HG03469 (cell line): ENCODE results near the gene SLC22A17.

Source experiments
- ATAC-seq: cut with Tn5 transposase; IDR thresholded peaks from one replicate; pipeline ENCODE4 v1.9.1; 2021; ENCODE audit warnings: mild to moderate bottlenecking, moderate library complexity, moderate number of reproducible peaks; ENCODE audit not compliant: unreplicated experiment

Gene SLC22A17

DNA sequence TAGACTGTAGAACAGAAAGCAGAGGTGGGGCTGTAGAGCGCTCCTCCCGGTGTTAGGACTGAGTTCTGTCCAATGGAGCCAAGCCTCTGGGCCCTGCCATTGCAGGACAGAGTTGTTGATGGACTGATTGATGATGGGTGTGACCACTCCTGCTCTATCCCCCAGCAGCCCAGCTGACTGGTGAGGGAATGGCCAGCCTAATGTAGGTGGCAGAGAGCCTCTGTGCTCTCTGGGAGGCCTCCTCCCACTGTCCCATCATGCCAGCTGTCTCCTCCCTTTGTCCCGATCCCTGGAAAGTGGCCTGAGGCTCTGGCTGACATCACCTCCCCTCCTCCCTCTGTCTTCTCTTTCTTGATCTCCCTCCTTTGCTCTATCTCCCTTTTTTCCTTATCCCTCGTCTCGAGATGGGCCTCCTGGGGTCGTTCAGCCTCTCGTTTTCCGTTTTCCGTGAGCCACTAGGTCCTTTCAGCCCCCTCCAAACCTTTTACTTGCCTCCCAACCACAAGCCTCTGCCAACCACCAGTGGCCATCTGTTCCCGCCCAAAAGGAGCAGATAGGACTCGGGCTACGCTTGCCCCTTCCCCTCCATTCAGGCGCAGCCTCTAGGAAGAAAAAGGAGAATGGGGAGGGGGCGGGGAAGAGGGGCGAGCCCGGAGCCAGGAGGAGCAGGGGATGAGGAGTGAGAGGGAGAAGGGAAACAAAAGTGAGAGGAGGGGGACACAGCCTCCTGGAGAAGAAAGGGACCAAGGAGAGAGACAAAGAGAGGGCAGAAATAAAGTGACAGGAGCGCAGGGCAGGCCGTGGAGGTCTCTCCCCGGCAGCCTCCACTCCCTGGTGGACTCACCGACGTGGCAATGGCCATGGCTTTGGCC is 11.7 kb upstream of the SLC22A17 start:
- no peak for ATAC-seq

DNA sequence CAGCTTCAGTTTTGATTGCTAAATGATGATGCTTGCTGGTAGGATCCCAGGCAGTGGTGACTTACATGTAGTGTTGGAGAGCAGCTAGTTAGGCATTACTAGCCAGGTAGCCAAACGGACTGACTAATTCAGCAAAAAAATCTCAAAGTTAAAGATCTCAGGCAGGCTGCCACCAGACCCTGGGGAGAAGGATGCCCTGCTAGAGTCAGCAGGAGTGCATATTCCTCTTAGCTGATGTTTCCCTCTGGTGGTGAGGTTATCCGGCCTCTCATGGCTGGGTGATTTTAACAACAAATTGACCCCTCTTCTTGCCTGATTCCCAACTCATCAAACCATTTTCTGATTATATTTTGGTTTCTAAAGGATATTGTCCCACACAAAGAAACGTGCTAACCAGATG is 9.5 kb upstream of the SLC22A17 start:
- ATAC-seq, result no peak

DNA sequence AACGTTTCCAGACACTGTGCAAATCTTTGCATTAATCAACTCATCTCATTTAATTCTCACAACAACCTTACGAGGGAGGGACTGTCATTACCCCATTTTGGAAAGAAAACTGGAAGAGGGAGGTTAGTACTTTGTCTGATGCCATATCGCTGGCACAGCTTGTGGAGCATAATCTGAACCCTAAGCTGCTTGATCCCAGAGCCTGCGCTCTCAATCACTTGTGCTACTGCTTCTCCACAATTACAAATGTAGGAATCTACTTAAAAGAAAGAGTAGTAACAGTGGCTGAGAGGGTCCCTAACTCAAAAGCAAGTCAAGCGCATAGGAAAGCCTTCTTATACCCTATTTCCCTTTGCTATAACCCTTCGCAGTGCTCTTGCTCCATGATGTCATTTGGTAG is 9.1 kb upstream of the SLC22A17 start:
- no peak for ATAC-seq

DNA sequence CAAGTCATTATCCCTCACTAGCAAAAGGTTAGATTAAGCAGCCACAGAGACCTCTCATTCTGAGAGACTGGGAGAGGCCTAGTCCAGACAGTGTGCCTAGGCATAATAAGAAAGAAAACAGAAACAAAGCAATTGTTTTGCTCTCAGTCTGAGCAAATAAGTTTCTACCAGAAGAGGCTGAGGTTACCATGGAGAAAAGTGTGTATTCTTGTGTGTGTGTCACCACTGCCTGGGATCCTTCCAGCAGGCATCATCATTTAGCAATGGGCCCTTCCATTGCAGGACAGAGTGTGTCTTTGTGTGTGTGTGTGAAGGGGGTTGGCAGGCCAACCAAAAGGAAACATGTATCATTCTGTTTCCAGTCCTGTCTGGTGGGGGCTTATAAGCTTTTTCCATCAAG is 8.6 kb upstream of the SLC22A17 start:
- no peak for ATAC-seq

- ATAC-seq, result no peak
Measured at GRCh38 chr14:23360496-23360895, 7.8 kb upstream of the SLC22A17 start.

- ATAC-seq, result no peak
Measured at GRCh38 chr14:23359722-23360447, 7.2 kb upstream of the SLC22A17 start.

- no peak for ATAC-seq
Measured at GRCh38 chr14:23359167-23359626, 6.5 kb upstream of the SLC22A17 start.

DNA sequence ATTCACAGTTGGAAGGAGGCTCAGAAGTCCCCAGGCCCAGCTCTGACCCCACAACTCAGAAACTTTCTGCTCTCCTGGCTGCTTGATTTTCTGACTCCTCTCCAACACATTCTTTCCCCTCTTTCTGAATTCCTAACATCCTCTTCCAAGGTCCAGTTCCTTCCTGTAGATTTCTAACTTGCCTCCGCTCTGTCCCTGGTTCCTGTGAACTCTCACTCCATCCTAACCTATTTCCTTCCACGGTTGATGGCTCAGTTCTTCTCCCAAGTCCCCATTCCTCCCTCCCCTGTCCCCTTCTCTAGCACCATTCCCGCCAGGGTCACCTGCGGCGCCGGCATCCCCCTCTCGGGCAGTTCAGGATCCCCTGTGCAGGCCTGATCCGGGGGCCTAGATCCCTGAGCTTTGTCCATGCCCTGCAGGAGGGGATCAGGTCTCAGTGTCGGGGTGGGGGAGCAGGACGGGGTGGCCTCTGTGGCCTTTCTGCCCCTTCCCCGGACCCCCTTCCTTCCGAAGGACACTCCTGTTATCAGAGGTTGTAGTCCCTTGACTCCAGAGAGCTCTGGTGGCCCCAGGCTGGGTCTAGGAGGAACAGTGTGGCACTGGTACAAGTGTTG is 6.0 kb upstream of the SLC22A17 start:
- no peak for ATAC-seq

- ATAC-seq, result no peak
Measured at GRCh38 chr14:23358042-23358441, 5.4 kb upstream of the SLC22A17 start.

DNA sequence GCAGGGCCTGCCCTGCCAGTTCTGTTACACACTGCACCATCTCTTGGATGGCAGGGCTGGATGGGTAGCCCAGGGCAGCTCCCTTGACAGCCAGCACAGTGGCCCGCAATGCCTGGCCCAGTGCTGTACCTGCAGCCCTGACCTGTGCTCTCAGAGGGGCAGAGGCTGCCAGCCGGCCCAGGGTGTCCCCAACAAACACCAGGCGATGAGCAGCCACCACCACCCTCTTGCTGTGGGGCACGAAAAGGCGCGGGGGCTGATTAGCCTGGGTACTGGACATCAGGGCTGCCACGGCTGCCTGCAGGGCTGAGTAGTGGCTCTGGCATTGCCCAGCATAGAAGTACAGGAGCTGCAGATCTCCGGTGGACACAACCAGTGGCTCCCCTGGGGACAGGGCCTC is 4.6 kb upstream of the SLC22A17 start:
- ATAC-seq, result no peak

- no peak for ATAC-seq
Measured at GRCh38 chr14:23356662-23357061, 4.0 kb upstream of the SLC22A17 start.

DNA sequence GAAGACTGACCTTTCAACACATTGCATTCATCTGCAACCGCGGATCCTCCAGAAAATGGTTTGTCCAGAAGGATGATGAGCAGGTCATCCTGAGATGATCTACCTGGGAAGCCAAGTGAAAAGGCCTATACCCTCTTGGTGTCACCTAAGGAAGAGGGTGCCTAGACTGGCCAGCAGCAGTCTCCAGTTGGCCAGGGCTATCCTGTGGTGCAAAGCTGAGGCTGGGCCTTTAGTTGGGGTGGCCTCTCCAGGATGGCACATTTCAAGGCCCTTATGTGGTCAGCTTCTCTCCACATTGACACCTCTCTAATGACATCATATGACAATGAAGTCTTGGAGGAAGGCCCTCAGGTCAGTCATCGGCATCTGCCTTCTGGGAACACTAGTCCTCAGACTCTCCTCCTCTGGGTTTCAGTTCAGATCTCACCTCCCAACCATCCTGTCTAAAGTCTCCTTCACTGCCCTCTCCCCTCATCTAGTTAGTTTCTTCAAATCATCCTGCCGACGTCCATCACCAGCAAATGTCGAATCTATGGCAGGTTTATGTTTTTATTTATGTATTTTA is 3.3 kb upstream of the SLC22A17 start:
- no peak for ATAC-seq

- ATAC-seq, result no peak
Measured at GRCh38 chr14:23354990-23355389, 2.3 kb upstream of the SLC22A17 start.

DNA sequence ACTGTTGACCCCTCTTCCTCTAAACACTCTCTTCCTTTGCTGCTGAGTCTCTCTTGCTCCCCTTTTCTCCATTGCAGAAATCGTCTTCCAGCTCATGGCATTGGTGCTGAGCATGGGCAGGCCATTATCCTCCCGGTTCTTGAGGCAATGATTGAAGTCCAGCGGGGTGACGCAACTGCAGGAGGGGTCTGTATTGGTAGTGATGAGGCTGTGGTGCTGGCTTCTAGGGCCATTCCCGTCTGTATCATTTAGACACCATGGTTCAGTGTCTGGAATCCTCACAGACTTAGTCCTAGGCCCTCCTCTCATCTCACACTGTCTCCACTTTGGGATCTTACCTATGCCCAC is 720 bp upstream of the SLC22A17 start:
- ATAC-seq, result no peak

DNA sequence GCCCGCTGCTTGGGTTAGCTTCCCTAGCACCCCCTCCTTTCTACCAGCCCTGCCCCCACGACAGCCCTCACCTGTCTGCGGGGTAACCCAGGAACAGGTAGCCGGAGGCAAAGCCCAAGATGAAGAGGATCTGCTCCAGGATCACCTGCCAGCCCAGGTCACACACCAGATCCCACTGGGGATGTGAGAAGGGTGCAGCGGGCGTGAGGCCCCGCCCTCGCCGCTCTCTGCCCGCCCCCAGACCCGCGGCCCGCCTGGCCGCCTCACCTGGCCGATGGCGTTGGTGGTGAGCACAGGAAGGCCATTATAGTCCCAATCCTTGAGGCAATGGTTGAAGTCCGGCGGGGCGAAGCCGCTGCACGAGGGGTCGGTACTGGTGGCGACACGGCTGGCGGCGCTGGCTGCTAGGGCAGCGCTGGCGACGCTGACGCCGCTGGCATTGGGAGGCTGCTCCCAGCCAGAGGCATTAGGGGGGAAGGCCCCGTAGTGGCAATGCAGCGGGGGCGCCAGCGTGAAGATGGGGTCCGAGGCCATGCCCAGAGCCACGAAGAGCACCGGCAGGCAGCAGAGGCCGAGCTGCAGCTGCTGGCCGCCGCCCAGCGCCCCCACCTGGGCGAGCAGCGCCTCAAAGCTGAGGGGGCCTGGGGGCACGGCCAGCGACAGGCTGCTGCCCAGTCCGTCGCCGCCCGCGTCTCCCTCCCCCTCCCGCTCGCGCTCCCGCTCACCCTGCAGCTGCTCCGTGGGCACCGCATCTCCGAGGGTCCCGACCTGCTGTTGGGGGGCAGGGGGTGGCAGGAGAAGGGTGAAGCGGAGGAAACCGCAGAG is 794 bp downstream of the SLC22A17 start:
- no peak for ATAC-seq

GRCh38 chr14:23349156-23349845 is 3.4 kb downstream of the SLC22A17 start:
- no peak for ATAC-seq

DNA sequence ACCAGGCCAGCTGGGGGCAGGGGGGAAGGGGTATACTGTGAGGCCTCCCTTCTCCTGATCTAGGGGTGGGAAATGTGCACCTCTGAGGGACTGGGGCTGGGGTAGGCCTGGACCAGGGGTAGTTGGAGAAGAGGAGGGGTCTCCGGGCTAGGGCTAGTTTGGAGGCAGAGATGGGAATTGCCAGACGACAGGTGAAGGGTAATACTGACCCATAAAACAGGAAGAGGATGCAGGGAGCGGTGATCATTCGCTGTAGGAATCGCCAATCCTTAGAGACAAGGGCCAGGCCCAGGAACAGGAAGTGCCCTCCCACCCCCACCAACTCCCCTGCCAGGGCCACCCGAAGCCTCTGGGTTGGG is 4.4 kb downstream of the SLC22A17 start:
- ATAC-seq, result no peak

GRCh38 chr14:23347406-23348296 is 5.0 kb downstream of the SLC22A17 start:
- ATAC-seq, result no peak
